GM23338 (cell line): ENCODE data around the gene HMGN4. TPM values are rescaled to one million over a fixed set of nuclear protein-coding genes. Genes with fewer than 3 reads are reported as not detected.

Experiments used
- ATAC-seq: fragments of 200-7000 bp; cut with Tn5 transposase; 3 replicates; pipeline ENCODE4 v1.9.1; 2020
- DNase-seq: peaks from one replicate; pipeline ENCODE4 v3.0.0-alpha.2; 2015; ENCODE audit warnings: low spot score
- H2AFZ ChIP-seq: fragments of 200-600 bp; sonication (generic); 2 replicates; pipeline ENCODE4 v1.8.0; 2016; ENCODE audit warnings: antibody characterized with exemption, mild to moderate bottlenecking, moderate library complexity
- H3F3A ChIP-seq: fragments of 200-600 bp; sonication (generic); replicated peaks from 2 replicates; pipeline ENCODE4 v1.8.0; 2017; ENCODE audit warnings: antibody characterized with exemption, mixed run types, low read depth
- H3K27ac ChIP-seq: fragments of 200-600 bp; sonication (generic); 2 replicates; pipeline ENCODE4 v1.6.1; 2016; ENCODE audit warnings: low read depth
- H3K27me3 ChIP-seq: fragments of 200-600 bp; sonication (generic); 2 replicates; pipeline ENCODE4 v1.8.0; 2016; ENCODE audit warnings: mild to moderate bottlenecking, mixed run types, moderate library complexity; ENCODE audit not compliant: insufficient read depth
- H3K36me3 ChIP-seq: fragments of 200-600 bp; sonication (generic); 2 replicates; pipeline ENCODE4 v1.8.0; 2016; ENCODE audit warnings: mild to moderate bottlenecking; ENCODE audit not compliant: insufficient read depth
- H3K4me1 ChIP-seq: fragments of 200-600 bp; sonication (generic); 2 replicates; pipeline ENCODE4 v1.8.0; 2016; ENCODE audit warnings: mild to moderate bottlenecking, moderate library complexity; ENCODE audit not compliant: insufficient read depth
- H3K4me2 ChIP-seq: fragments of 200-600 bp; sonication (generic); 2 replicates; pipeline ENCODE4 v1.7.1; 2017; ENCODE audit warnings: mixed run types
- H3K4me3 ChIP-seq: fragments of 200-600 bp; sonication (generic); 2 replicates; pipeline ENCODE4 v1.6.1; 2016; ENCODE audit warnings: mixed run types
- H3K79me2 ChIP-seq: fragments of 200-600 bp; sonication (generic); replicated peaks from 2 replicates; pipeline ENCODE4 v1.8.0; 2017; ENCODE audit warnings: mild to moderate bottlenecking; ENCODE audit not compliant: insufficient read depth
- H3K9me2 ChIP-seq: fragments of 200-600 bp; sonication (generic); 2 replicates; pipeline ENCODE4 v1.8.0; 2017; ENCODE audit not compliant: insufficient read depth
- H4K20me1 ChIP-seq: fragments of 200-600 bp; sonication (generic); replicated peaks from 2 replicates; pipeline ENCODE4 v1.8.0; 2017; ENCODE audit warnings: mild to moderate bottlenecking; ENCODE audit not compliant: insufficient read depth
- H3K27ac Mint-ChIP-seq: 2 replicates; pipeline ENCODE4 v1.8.0; 2020; ENCODE audit warnings: inconsistent platforms, mild to moderate bottlenecking, moderate library complexity, mixed read lengths
- H3K27me3 Mint-ChIP-seq: 3 replicates; pipeline ENCODE4 v1.8.0; 2022; ENCODE audit warnings: low read depth, mild to moderate bottlenecking, moderate library complexity, mixed read lengths, inconsistent platforms; ENCODE audit not compliant: insufficient read depth, poor library complexity
- H3K36me3 Mint-ChIP-seq: 3 replicates; pipeline ENCODE4 v1.8.0; 2021; ENCODE audit warnings: low read depth, mild to moderate bottlenecking, inconsistent platforms, moderate library complexity, mixed read lengths
- H3K4me1 Mint-ChIP-seq: 3 replicates; pipeline ENCODE4 v1.8.0; 2020; ENCODE audit warnings: mild to moderate bottlenecking, inconsistent platforms, mixed read lengths
- H3K4me3 Mint-ChIP-seq: 3 replicates; pipeline ENCODE4 v1.8.0; 2021; ENCODE audit warnings: moderate library complexity, mild to moderate bottlenecking, inconsistent platforms, mixed read lengths
- H3K9me3 Mint-ChIP-seq: 3 replicates; pipeline ENCODE4 v1.8.0; 2020; ENCODE audit warnings: moderate library complexity, mild to moderate bottlenecking, inconsistent platforms, mixed read lengths
- CREB1 ChIP-seq: fragments of 250-450 bp; sonication (Bioruptor Pico); IDR thresholded peaks from 2 replicates; pipeline ENCODE4 v1.5.0; 2020; ENCODE audit warnings: low read depth, mild to moderate bottlenecking, moderate library complexity
- ETS1 ChIP-seq: IDR thresholded peaks from 2 replicates; pipeline ENCODE4 v1.6.1; 2016; ENCODE audit warnings: antibody characterized with exemption
- EZH2 ChIP-seq: fragments of 200-600 bp; sonication (generic); IDR thresholded peaks from one replicate; pipeline ENCODE4 v1.8.0; 2017; ENCODE audit warnings: antibody characterized with exemption, mild to moderate bottlenecking, low read depth; ENCODE audit not compliant: unreplicated experiment
- EZH2phosphoT487 ChIP-seq: fragments of 200-600 bp; sonication (generic); IDR thresholded peaks from one replicate; pipeline ENCODE4 v1.8.1; 2018; ENCODE audit warnings: antibody characterized with exemption; ENCODE audit not compliant: unreplicated experiment
- JUNB ChIP-seq: IDR thresholded peaks from one replicate; pipeline ENCODE4 v1.6.1; 2016; ENCODE audit warnings: antibody characterized with exemption; ENCODE audit not compliant: unreplicated experiment
- POLR2AphosphoS5 ChIP-seq: IDR thresholded peaks from 2 replicates; pipeline ENCODE4 v1.6.1; 2016; ENCODE audit warnings: antibody characterized with exemption, low read depth
- ZNF462 ChIP-seq: fragments of 250-450 bp; sonication (Bioruptor Pico); IDR thresholded peaks from 2 replicates; pipeline ENCODE4 v1.5.0; 2020; ENCODE audit warnings: mild to moderate bottlenecking, moderate library complexity
- long read RNA-seq: library from polyadenylated mRNA; unstranded; transcript quantifications from one replicate; pipeline ENCODE4 v2.0.0, GENCODE V29; 2020; ENCODE audit not compliant: unreplicated experiment
- polyA plus RNA-seq: library from polyadenylated mRNA; unstranded; fragments of >200 nt; fragmentation: Nextera tagmentation; extraction: Ambion mirVana; gene quantifications from 2 replicates; pipeline ENCODE4 v1.2.1, GENCODE V29; 2016
- total RNA-seq: library from RNA; depleted of rRNA; stranded (reverse); fragments of >200 nt; shearing (Covaris generic); gene quantifications from 2 replicates; pipeline ENCODE4 v1.2.3, GENCODE V29; 2014; rRNA removed

The HMGN4 gene
- total RNA-seq: 76.5 and 91.4 TPM in 2 replicates
- 26.2 and 35.3 TPM in 2 replicates for polyA plus RNA-seq
- long read RNA-seq, transcript HMGN4-201 (2 exons, 1,225 nt): major isoform, 53 of 56 reads
- long read RNA-seq, partial matches to known transcripts: 2 of 56 reads
- long read RNA-seq, other reads (novel, unspliced or antisense): 1 of 56 reads

GRCh38 chr6:26537846-26538571 lies at the start of gene HMGN4:
TSS of gene HMGN4 (plus strand) at chr6:26538366. CDS start at chr6:26545207, 6,841 bp downstream.
- TF ChIP-seq ETS1: peak; percentile 42
- 0 out of 2 replicates have a peak, but pooled peaks have one; percentile 19 for TF ChIP-seq CREB1 (CRISPR knock-in tag)
- TF ChIP-seq ZNF462 (CRISPR knock-in tag): no peak
- TF ChIP-seq POLR2AphosphoS5: peak; percentile 84
- TF ChIP-seq JUNB: no peak
- TF ChIP-seq EZH2phosphoT487: no peak
- TF ChIP-seq EZH2: no peak
- Histone ChIP-seq H3K4me1 (peaks cover 35% of the 10 kb centered on the region), H4K20me1 (no peaks in the 10 kb centered on the region; the same call in 1 of the 2 replicates), H3F3A (0 out of 2 replicates have a peak, but pooled peaks cover 12% of the 10 kb centered on the region), H3K79me2 (peaks cover 41% of the 10 kb centered on the region), H3K4me3 (peak within 1 kb of the TSS; percentile 89), H3K27me3 (no peaks in the 10 kb centered on the region), H3K4me2 (peak within 1 kb of the TSS; percentile 94), H3K9me2 (no peaks in the 10 kb centered on the region), H3K36me3 (peaks cover 3% of the 10 kb centered on the region; the same call in 1 of the 2 replicates), H3K27ac (peak within 1 kb of the TSS; percentile 89), H2AFZ (peak within 1 kb of the TSS; percentile 95)
- peak within 1 kb of the TSS; percentile 96 for H3K4me3 Mint-ChIP-seq
- H3K36me3 Mint-ChIP-seq: peaks cover 12% of the 10 kb centered on the region
- peak within 1 kb of the TSS; percentile 98 for H3K27ac Mint-ChIP-seq
- ATAC-seq (peak; percentile 85), DNase-seq (peak; percentile 92)
- peaks cover 23% of the 10 kb centered on the region for H3K27me3 Mint-ChIP-seq
- H3K4me1 Mint-ChIP-seq: peaks cover 22% of the 10 kb centered on the region
- peaks cover 9% of the 10 kb centered on the region; the same call in 2 of the 3 replicates for H3K9me3 Mint-ChIP-seq
